Loucy (cell line): ENCODE measurements around the gene GEMIN8.
A peak's percentile ranks its signal among the peaks of the same experiment; 100 is the strongest.

Source experiments
- H2AFZ ChIP-seq: fragments of 200-600 bp; sonication (generic); 2 replicates; pipeline ENCODE4 v1.6.0; 2016; ENCODE audit warnings: antibody characterized with exemption, mild to moderate bottlenecking, low read length, moderate library complexity
- H3F3A ChIP-seq: fragments of 200-600 bp; 2 replicates; pipeline ENCODE4 v1.6.0; 2016; ENCODE audit warnings: antibody characterized with exemption, low read depth, mild to moderate bottlenecking
- H3K27me3 ChIP-seq: fragments of 200-600 bp; sonication (generic); 2 replicates; pipeline ENCODE4 v1.6.1; 2014; ENCODE audit warnings: low read length, mild to moderate bottlenecking; ENCODE audit not compliant: insufficient read depth, poor library complexity, severe bottlenecking
- H3K36me3 ChIP-seq: fragments of 200-600 bp; sonication (generic); 2 replicates; pipeline ENCODE4 v1.6.1; 2016; ENCODE audit warnings: low read length; ENCODE audit not compliant: insufficient read depth
- H3K4me1 ChIP-seq: fragments of 200-600 bp; sonication (generic); 2 replicates; pipeline ENCODE4 v1.5.1; 2014; ENCODE audit warnings: low read length, mild to moderate bottlenecking; ENCODE audit not compliant: insufficient read depth, poor library complexity, severe bottlenecking
- H3K4me2 ChIP-seq: fragments of 200-600 bp; sonication (generic); 2 replicates; pipeline ENCODE4 v1.6.0; 2014; ENCODE audit warnings: antibody characterized with exemption, low read length, low read depth, mild to moderate bottlenecking; ENCODE audit not compliant: poor library complexity, severe bottlenecking
- H3K4me3 ChIP-seq: fragments of 200-600 bp; sonication (generic); 2 replicates; pipeline ENCODE4 v1.5.1; 2014; ENCODE audit warnings: low read length, mild to moderate bottlenecking, mixed read lengths; ENCODE audit not compliant: poor library complexity, severe bottlenecking
- H3K79me2 ChIP-seq: fragments of 200-600 bp; sonication (generic); 2 replicates; pipeline ENCODE4 v1.6.1; 2014; ENCODE audit warnings: low read length; ENCODE audit not compliant: insufficient read depth
- H3K9ac ChIP-seq: fragments of 200-600 bp; sonication (generic); 2 replicates; pipeline ENCODE4 v1.6.0; 2014; ENCODE audit warnings: mild to moderate bottlenecking, low read depth, low read length, moderate library complexity; ENCODE audit not compliant: poor library complexity, severe bottlenecking
- H3K9me2 ChIP-seq: fragments of 200-600 bp; sonication (generic); replicated peaks from 2 replicates; pipeline ENCODE4 v1.6.1; 2016; ENCODE audit warnings: low read depth, low read length, mixed read lengths
- H3K9me3 ChIP-seq: fragments of 200-600 bp; sonication (generic); 2 replicates; pipeline ENCODE4 v1.6.1; 2014; ENCODE audit warnings: mild to moderate bottlenecking, antibody characterized with exemption, low read length, low read depth; ENCODE audit not compliant: insufficient read depth
- H4K20me1 ChIP-seq: fragments of 200-600 bp; sonication (generic); 2 replicates; pipeline ENCODE4 v1.6.0; 2014; ENCODE audit warnings: antibody characterized with exemption, low read length, mild to moderate bottlenecking; ENCODE audit not compliant: insufficient read depth, poor library complexity, severe bottlenecking
- CTCF ChIP-seq: fragments of 200-600 bp; sonication (generic); conservative IDR thresholded peaks from 2 replicates; pipeline ENCODE4 v1.5.1; 2014; ENCODE audit warnings: mild to moderate bottlenecking, antibody characterized with exemption, low read length
- EZH2phosphoT487 ChIP-seq: fragments of 200-600 bp; IDR thresholded peaks from 2 replicates; pipeline ENCODE4 v1.6.1; 2018; ENCODE audit warnings: antibody characterized with exemption, mild to moderate bottlenecking, moderate library complexity, borderline replicate concordance

Gene GEMIN8

GRCh38 chrX:14029425-14030173 lies at the start of gene GEMIN8:
Gene GEMIN8 (minus strand): TSS chrX:14029892. CDS start chrX:14021478, 8,414 bp downstream.
- peaks cover 30% of the 10 kb centered on the region for H3K79me2 ChIP-seq
- no peaks in the 10 kb centered on the region for H3K27me3 ChIP-seq
- peak within 1 kb of the TSS; percentile 84 for H3K9ac ChIP-seq
- H3F3A ChIP-seq, result no peaks in the 10 kb centered on the region
- no peaks in the 10 kb centered on the region for H3K9me2 ChIP-seq
- no peaks in the 10 kb centered on the region for H3K9me3 ChIP-seq
- H3K4me1 ChIP-seq, result peaks cover 12% of the 10 kb centered on the region
- no peaks in the 10 kb centered on the region for H4K20me1 ChIP-seq
- peak within 1 kb of the TSS; percentile 93 for H2AFZ ChIP-seq
- H3K4me3 ChIP-seq, result peak within 1 kb of the TSS; percentile 97
- peak within 1 kb of the TSS; percentile 91 for H3K4me2 ChIP-seq
- H3K36me3 ChIP-seq, result no peaks in the 10 kb centered on the region
- TF ChIP-seq CTCF (no peak), EZH2phosphoT487 (no peak)

DNA sequence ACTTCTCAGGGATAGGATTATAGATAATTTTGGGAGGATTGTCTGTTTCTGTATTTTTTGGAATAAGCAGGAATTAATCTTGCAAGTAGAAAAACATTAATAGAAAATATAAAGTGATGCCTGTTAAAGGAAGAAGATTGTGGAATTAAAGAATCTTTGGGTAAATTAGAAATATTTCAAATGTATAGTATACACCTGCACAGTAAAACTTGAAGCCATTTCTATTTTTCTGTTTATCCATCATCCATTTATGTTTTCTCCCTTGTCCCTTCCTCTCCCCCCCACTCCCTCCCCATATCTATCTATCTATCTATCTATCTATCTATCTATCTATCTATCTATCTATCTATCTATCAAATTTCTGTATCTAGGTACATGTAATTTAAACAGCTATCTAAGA lies 46.9 kb upstream of the GEMIN8 start:
- no peaks in the 10 kb centered on the region for H3K36me3 ChIP-seq
- H3K9me3 ChIP-seq, result no peaks in the 10 kb centered on the region

GRCh38 chrX:14073556-14073955 lies 43.9 kb upstream of the GEMIN8 start:
- Histone ChIP-seq H3K27me3 (no peaks in the 10 kb centered on the region), H3K9me2 (no peaks in the 10 kb centered on the region), H4K20me1 (no peaks in the 10 kb centered on the region), H3F3A (no peaks in the 10 kb centered on the region), H3K36me3 (no peaks in the 10 kb centered on the region), H3K9ac (no peak overlapping the region), H3K79me2 (no peaks in the 10 kb centered on the region), H3K4me1 (no peaks in the 10 kb centered on the region), H3K4me3 (no peak overlapping the region), H3K9me3 (no peaks in the 10 kb centered on the region), H2AFZ (no peak overlapping the region), H3K4me2 (no peak overlapping the region)
- TF ChIP-seq CTCF, result no peak
- TF ChIP-seq EZH2phosphoT487, result no peak

More for the DNA sequence above, 46.9 kb upstream of the GEMIN8 start:
- Histone ChIP-seq H2AFZ (no peak overlapping the region), H3K4me3 (no peak overlapping the region), H3K27me3 (no peaks in the 10 kb centered on the region), H3K9me2 (no peaks in the 10 kb centered on the region), H3K9ac (no peak overlapping the region), H3F3A (no peaks in the 10 kb centered on the region), H3K4me1 (no peaks in the 10 kb centered on the region), H3K4me2 (no peak overlapping the region), H3K79me2 (no peaks in the 10 kb centered on the region), H4K20me1 (no peaks in the 10 kb centered on the region)
- TF ChIP-seq CTCF (no peak), EZH2phosphoT487 (no peak)
